ENCODE results near the gene POLD2. TPM values are rescaled to one million over a fixed set of nuclear protein-coding genes. Genes with fewer than 3 reads are reported as not detected.

The POLD2 gene
- total RNA-seq = 10 to 100 TPM; 19.7 to 45.6 (median 21.0) TPM

DNA sequence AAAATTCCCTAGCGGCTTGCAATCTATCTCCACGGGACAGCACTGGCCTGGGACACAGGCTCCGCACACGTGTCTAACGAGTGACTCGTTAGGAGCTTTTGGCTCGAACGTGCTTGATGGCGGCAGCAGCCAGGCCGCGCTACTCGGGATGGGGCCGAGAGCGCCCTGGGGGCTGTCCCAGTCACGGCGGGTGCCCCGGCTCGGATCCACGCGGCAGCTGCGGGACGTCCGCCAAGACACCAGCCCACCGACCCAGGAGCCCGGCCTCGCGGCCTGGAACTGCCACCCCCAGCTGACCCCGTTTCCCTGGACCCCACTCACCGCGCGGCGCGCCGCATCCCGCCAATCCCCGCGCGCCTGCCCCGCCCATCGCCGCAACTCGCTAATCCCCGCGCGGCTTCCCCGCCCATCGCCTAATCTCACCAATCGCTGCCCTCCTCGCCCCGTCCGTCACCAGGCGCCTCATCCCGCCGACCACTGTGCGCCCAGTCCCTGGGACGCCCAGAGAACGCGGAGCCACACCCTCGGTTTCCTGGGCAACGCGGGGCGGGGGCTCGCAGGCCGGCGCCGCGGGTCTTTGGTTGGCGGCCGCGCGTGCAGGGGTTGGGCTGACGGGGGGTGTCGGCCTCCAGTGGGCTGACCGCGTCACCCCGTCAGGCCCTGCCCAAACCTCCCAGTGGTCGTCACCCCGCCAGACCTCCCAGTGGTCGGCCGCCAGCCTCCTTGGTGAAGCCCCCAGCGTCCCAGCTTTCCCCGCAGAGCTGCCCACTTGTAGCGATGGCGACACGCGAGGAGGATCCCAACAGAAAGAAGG, at the start of gene POLD2:
POLD2 (minus strand) TSS at position 359 of the 814 bp plus-strand sequence. CDS start 1,495 bp downstream, outside the sequence.
- TF ChIP-seq, protein P1, sequence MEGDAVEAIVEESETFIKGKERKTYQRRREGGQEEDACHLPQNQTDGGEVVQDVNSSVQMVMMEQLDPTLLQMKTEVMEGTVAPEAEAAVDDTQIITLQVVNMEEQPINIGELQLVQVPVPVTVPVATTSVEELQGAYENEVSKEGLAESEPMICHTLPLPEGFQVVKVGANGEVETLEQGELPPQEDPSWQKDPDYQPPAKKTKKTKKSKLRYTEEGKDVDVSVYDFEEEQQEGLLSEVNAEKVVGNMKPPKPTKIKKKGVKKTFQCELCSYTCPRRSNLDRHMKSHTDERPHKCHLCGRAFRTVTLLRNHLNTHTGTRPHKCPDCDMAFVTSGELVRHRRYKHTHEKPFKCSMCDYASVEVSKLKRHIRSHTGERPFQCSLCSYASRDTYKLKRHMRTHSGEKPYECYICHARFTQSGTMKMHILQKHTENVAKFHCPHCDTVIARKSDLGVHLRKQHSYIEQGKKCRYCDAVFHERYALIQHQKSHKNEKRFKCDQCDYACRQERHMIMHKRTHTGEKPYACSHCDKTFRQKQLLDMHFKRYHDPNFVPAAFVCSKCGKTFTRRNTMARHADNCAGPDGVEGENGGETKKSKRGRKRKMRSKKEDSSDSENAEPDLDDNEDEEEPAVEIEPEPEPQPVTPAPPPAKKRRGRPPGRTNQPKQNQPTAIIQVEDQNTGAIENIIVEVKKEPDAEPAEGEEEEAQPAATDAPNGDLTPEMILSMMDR (IDR thresholded peaks at IDR 0.05; ENCODE audit: low read depth) = no peak

DNA sequence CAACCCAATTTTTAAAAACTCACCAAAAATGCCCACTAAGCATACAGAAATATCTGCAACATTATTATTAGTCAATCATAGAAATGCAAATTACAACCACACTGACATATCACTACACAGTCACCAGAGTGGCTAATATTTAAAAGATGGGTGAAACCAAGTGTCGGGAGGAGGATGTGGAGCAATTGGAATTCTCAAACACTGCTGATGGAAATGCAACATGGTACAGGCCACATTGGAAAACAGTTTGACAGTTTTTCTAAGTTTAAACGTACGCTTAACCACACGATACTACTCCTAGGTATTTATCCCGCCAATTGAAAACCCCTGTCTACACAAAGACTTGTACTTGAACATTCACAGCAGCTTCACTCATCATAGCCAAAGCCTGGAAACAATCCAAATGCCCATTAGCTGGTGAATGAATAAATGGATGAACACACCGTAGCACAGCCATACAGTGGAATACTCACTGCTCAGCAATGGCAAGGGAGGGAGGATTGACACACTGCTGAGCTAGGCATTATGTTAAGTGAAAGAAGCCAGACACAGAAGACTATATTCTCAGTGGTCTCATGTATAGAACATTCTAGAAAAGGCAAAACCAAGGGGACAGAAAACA, 49.6 kb upstream of the POLD2 start:
- TF ChIP-seq, protein P1 (IDR thresholded peaks at IDR 0.05; ENCODE audit: low read depth) = no peak

DNA sequence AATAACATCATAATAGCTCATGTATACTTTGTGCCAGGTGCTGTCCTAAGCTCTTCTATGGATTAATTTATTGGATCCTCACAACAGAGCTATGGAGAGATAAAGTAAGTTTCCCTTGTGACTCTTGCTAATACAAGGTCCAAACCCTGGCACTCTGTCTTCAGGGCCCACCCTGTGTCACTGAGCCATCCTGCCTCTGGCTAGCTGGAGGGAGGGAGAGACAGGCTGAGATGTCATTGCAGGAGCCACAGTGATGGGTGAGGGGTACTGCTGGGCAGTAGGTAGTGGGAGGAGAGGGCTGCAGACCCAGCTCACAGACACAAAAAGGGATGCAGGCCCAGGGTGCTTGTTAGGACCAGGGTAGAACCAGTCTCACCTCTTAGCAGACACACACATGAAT, 49.0 kb upstream of the POLD2 start:
- TF ChIP-seq, protein P1 (IDR thresholded peaks at IDR 0.05; ENCODE audit: low read depth) = no peak

DNA sequence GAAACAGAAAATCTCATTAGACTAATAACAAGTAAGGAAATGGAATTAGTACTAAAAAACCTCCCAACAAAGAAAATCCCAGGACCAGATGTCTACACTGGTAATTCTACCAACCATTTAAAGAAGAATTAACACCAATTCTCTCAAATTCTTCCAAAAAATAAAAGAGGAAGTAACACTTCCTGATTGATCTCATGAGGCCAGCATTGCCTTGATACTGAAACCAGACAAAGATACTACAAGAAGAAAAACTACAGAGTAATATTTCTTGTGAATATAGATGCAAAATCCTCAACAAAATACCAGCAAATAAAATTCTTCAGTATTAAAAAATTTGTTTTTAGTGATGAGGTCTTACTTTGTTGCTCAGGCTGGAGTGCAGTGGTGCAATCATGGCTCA, 44.6 kb upstream of the POLD2 start:
- TF ChIP-seq, protein P1 (IDR thresholded peaks at IDR 0.05; ENCODE audit: low read depth) = no peak

DNA sequence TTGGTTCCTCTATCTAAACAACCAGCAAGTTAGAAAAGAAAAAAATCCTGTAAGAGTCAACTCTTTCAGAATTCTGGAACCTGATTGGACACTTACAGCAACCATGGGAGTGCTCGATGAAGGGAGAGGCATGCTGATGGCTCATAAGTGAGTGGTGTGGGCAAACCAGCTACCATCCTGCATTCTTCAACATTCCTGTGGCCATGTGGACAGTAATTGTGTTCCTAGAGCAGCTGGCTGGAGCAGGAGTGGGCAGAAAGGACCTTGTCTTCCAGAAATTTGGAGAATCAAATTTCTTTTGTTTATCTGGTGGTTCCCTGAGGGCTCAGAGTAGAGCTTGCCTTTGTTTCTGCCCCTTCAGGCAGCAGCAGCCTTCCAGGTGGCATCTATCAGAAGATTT, 40.2 kb upstream of the POLD2 start:
- TF ChIP-seq, protein P1 (IDR thresholded peaks at IDR 0.05; ENCODE audit: low read depth) = no peak

DNA sequence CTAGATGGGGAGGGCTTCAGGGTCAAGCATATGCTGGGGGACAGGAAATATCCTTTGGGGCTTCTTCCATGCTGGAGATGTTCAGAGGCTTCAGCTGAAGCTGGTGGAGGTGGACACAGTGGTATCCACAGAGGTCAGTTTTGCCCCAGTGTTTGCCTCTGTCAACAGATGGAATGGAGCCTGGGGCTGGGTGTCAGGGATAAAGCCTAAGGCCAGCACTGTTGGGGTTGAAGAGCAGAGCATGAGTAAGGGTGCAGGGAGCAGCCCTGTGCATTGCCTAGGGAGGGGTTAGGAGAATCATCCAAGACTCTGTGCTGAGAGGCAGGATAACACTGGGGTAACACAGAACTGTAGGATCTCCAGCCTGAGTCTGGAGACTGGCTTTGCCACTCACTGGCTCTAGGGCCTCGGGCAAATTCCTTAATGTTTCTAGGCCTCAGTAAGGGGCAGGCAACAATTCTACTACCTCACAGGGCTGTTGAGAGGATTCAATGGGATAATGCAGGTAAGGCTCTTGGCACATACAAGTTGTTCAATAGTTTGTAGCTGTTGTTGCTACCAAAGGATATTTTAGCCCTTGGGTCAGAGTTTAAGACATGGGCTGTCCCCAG, 39.5 kb upstream of the POLD2 start:
- TF ChIP-seq, protein P1 (IDR thresholded peaks at IDR 0.05; ENCODE audit: low read depth) = no peak

DNA sequence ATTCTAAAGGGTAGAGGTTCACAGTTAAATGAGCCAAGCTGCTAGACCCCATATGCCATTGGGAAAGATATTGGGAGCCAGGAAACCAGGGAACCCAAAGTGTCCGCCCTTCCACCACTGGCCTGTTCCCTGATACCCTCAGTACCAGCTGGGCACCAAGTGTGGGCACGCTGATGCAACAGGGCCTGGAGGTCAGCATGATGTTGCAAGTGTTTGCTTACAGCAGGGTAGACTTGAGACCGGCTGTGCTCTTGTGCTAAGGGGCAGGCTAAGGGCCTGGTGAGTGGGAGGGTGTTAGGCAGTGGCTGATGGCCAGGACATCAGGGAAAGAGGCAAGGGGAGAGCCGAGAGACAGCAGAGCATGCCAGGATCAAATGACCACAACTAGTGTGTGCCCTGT, 38.8 kb upstream of the POLD2 start:
- TF ChIP-seq, protein P1 (IDR thresholded peaks at IDR 0.05; ENCODE audit: low read depth) = no peak
